C4-2B (cell line): ENCODE data around the gene KLHL1.

ENCODE experiments used
- H3K27ac ChIP-seq: fragments of 450-650 bp; 2 replicates; pipeline ENCODE4 v1.5.1; 2017
- CTCF ChIP-seq: fragments of 450-650 bp; conservative IDR thresholded peaks from 2 replicates; pipeline ENCODE4 v1.5.1; 2017; ENCODE audit warnings: mild to moderate bottlenecking
- ZFX ChIP-seq: fragments of 450-650 bp; IDR thresholded peaks from 2 replicates; pipeline ENCODE4 v1.6.1; 2017

KLHL1 gene

GRCh38 chr13:69903081-69903480 lies 205.2 kb downstream of the KLHL1 start:
- no peak for TF ChIP-seq CTCF
- no peak overlapping the region for H3K27ac ChIP-seq

GRCh38 chr13:69882451-69882850 lies 225.8 kb downstream of the KLHL1 start:
- TF ChIP-seq CTCF (no peak), ZFX (no peak)
- H3K27ac ChIP-seq: no peak overlapping the region

- TF ChIP-seq ZFX: no peak
- no peak overlapping the region for H3K27ac ChIP-seq
Measured at GRCh38 chr13:69879936-69880335, 228.3 kb downstream of the KLHL1 start.

- no peak overlapping the region for H3K27ac ChIP-seq
- no peak for TF ChIP-seq CTCF
- TF ChIP-seq ZFX: no peak
Measured at GRCh38 chr13:69872321-69873047, 235.8 kb downstream of the KLHL1 start.

GRCh38 chr13:69866555-69866954 lies 241.7 kb downstream of the KLHL1 start:
- TF ChIP-seq ZFX (no peak), CTCF (no peak)
- H3K27ac ChIP-seq: no peak overlapping the region

GRCh38 chr13:69857183-69857821 lies 250.9 kb downstream of the KLHL1 start:
- TF ChIP-seq CTCF (peak; percentile 42), ZFX (no peak)
- no peak overlapping the region for H3K27ac ChIP-seq

GRCh38 chr13:69856331-69856730 lies 251.9 kb downstream of the KLHL1 start:
- no peak overlapping the region for H3K27ac ChIP-seq
- TF ChIP-seq ZFX (no peak), CTCF (no peak)

GRCh38 chr13:69828527-69828926 lies 279.7 kb downstream of the KLHL1 start:
- peak overlapping the region; percentile 65 for H3K27ac ChIP-seq
- TF ChIP-seq ZFX (no peak), CTCF (no peak)
